Activated T-helper 1 cell treated with anti-CD3 and anti-CD28 coated beads, Interleukin-12 subunit alpha, Interleukin-12 subunit beta, Interleukin-2, Interleukin-4 antibody, amounts not matched to agents 30 ng/mL and 10 ng/mL and 1 ng/mL, durations not matched to agents 14 hours and 24 hours and 36 hours (primary cell): ENCODE data around the gene PIN1. TPM values are rescaled to one million over a fixed set of nuclear protein-coding genes. Genes with fewer than 3 reads are reported as not detected.

Experiments used
- DNase-seq: peaks from one replicate; pipeline ENCODE4 v3.0.0; 2021; ENCODE audit warnings: low spot score
- H3K27ac Mint-ChIP-seq: one replicate; pipeline ENCODE4 v1.8.0; 2021; ENCODE audit warnings: mild to moderate bottlenecking, mixed read lengths
- H3K27me3 Mint-ChIP-seq: one replicate; pipeline ENCODE4 v1.8.0; 2022; ENCODE audit warnings: mild to moderate bottlenecking, moderate library complexity, mixed read lengths; ENCODE audit not compliant: insufficient read depth
- H3K36me3 Mint-ChIP-seq: one replicate; pipeline ENCODE4 v1.8.0; 2021; ENCODE audit warnings: low read depth, mixed read lengths
- H3K4me1 Mint-ChIP-seq: one replicate; pipeline ENCODE4 v1.8.0; 2021; ENCODE audit warnings: low read depth, mixed read lengths
- H3K4me3 Mint-ChIP-seq: one replicate; pipeline ENCODE4 v1.8.0; 2021; ENCODE audit warnings: mild to moderate bottlenecking, moderate library complexity, mixed read lengths
- H3K9me3 Mint-ChIP-seq: one replicate; pipeline ENCODE4 v1.8.0; 2021; ENCODE audit warnings: mixed read lengths
- intact Hi-C: fragments of 100-400 bp; cut with micrococcal nuclease; formaldehyde crosslinking; loops from one replicate; pipeline ENCODE4 v1.15.1; 2024
- total RNA-seq: library from RNA; stranded (reverse); gene quantifications from 2 replicates; pipeline ENCODE4 v1.2.3, GENCODE V29; 2022

PIN1 gene
- total RNA-seq, 1 donor from 2014 or later = 87.3 TPM

- DNase-seq = no peak
- Mint-ChIP-seq H3K9me3 (no peaks in the 10 kb centered on the region), H3K27ac (no peak overlapping the region), H3K27me3 (peaks cover 3% of the 10 kb centered on the region), H3K36me3 (peaks cover 3% of the 10 kb centered on the region), H3K4me1 (peaks cover 21% of the 10 kb centered on the region), H3K4me3 (no peak overlapping the region)
- intact Hi-C loops = no loop called here
Measured at GRCh38 chr19:9868983-9869617, 34.0 kb downstream of the PIN1 start.

DNA sequence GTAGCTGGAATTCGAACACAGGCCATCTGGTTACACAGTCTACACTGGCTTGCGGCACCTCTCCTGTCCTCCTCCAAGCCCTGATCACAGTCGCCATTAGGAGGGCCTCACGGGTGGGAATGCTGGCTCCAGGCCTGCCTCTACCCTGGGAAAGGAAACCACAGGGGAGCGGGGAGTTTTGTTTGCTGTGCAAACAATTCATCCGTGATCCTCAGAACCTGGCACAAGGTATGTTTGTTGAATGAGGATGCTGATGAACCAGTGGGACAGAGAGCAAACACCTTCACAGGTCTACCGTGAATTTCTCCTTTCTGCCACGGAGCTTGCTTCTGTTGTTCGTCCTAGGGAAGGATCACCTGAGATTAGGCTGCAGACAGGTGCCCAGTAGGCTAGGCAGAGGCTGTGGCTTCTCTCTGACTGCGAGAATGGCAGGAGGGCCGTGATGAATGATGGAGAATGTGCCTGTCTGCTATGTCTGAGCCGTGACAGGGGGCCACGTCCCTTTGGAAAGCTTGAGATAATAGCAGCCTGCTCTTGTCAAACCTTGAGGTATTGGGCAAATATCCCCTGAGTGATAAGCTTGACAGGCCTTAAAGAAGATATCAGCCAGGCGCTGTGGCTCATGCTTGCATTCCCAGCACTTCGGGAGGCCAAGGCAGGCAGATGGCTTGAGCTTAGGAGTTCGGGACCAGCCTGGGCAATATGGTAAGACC is 36.7 kb downstream of the PIN1 start:
- intact Hi-C loops = no loop called here
- Mint-ChIP-seq H3K27me3 (peaks cover 3% of the 10 kb centered on the region), H3K9me3 (no peaks in the 10 kb centered on the region), H3K36me3 (no peaks in the 10 kb centered on the region), H3K27ac (no peak overlapping the region), H3K4me1 (peaks cover 2% of the 10 kb centered on the region), H3K4me3 (no peak overlapping the region)
- DNase-seq = no peak

DNA sequence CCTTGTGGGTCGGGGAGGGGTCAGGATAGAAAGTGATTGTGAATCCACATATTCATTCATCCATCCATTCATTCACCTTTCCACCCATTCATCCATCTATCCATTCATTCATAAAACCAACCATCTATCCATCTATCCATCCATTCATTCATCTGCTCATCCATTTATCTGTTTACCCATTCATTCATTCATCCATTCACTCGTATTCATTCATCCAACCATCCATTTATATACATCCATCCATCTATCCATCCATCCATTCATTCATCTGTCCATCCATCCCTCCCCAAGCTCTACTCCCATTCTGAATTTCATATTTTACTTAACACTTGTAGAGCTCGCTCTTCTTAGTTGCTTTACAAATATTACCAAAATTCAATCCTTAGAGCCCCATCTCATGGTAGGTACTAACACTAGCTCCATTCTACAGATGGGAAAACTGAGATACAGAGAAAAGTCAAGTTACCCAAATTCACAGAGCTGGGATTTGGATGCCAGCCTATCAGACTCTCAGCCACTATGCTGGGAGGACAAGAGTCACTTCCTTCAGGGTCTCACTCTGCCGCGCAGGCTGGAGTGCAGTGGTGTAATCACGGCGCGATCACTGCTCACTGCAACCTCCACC is 37.6 kb downstream of the PIN1 start:
- Mint-ChIP-seq H3K27me3 (peaks cover 3% of the 10 kb centered on the region), H3K9me3 (no peaks in the 10 kb centered on the region), H3K4me3 (no peak overlapping the region), H3K36me3 (no peaks in the 10 kb centered on the region), H3K27ac (no peak overlapping the region), H3K4me1 (no peaks in the 10 kb centered on the region)
- intact Hi-C loops = no loop called here
- no peak for DNase-seq

DNA sequence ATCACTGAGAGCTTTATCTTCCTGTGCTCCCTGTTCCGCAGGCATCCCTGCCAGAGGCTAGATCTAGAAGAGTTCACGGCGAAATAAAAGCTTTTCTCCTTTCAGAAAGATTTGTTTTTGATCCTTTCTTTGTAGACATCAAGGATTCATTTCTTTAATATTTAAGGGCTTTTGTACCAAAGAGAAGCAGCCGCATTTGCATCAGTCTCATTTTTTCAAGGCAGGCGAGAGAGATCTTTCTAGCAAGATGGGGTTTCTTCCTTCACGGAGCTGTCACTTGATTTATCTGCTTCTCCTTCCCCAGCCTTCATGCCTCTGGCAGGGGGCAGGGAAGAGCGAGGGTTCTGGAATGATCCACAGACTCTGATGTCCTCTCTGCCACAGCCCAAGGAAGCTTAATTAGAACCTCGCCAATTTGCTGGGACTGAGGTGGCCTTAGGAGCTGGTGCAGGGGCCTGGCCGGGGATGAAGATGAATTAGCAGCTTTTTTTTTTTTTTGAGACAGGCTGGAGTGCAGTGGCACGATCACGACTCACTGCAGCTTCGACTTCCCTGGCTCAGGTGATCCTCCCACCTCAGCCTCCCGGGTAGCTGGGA is 40.0 kb downstream of the PIN1 start:
- intact Hi-C loops = no loop called here
- no peak for DNase-seq
- H3K27ac Mint-ChIP-seq = no peak overlapping the region
- no peaks in the 10 kb centered on the region for H3K9me3 Mint-ChIP-seq
- H3K27me3 Mint-ChIP-seq = no peaks in the 10 kb centered on the region
- H3K4me3 Mint-ChIP-seq = no peak overlapping the region
- H3K4me1 Mint-ChIP-seq = no peaks in the 10 kb centered on the region
- H3K36me3 Mint-ChIP-seq = no peaks in the 10 kb centered on the region

DNA sequence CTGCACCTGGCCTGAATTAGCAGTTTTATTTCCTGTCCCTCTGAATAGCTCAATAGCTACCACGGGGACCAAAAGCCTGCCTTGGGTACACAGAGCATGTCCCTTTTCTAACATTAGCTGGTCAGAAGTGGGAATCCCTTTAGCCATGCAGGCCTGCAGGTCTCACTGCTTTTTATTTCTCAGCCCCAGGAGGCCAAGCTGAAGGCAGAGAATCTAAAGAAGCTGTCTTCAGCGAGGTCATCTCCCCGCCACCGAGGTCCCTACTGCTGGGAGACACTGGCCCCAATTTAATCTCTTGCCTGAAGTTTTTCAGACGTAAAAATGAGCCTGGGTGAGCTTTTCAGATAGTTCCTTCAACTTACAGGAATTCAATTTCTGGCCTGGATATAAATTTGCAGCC is 40.7 kb downstream of the PIN1 start:
- intact Hi-C loops = no loop called here
- H3K4me1 Mint-ChIP-seq = no peaks in the 10 kb centered on the region
- no peaks in the 10 kb centered on the region for H3K36me3 Mint-ChIP-seq
- H3K27me3 Mint-ChIP-seq = no peaks in the 10 kb centered on the region
- H3K4me3 Mint-ChIP-seq = no peak overlapping the region
- H3K27ac Mint-ChIP-seq = no peak overlapping the region
- H3K9me3 Mint-ChIP-seq = no peaks in the 10 kb centered on the region
- no peak for DNase-seq

- H3K4me1 Mint-ChIP-seq = no peaks in the 10 kb centered on the region
- no peaks in the 10 kb centered on the region for H3K27me3 Mint-ChIP-seq
- no peak for DNase-seq
- no peaks in the 10 kb centered on the region for H3K9me3 Mint-ChIP-seq
- H3K4me3 Mint-ChIP-seq = no peak overlapping the region
- no peak overlapping the region for H3K27ac Mint-ChIP-seq
- H3K36me3 Mint-ChIP-seq = no peaks in the 10 kb centered on the region
- intact Hi-C loops = no loop called here
Measured at GRCh38 chr19:9877780-9878510, 42.8 kb downstream of the PIN1 start.

DNA sequence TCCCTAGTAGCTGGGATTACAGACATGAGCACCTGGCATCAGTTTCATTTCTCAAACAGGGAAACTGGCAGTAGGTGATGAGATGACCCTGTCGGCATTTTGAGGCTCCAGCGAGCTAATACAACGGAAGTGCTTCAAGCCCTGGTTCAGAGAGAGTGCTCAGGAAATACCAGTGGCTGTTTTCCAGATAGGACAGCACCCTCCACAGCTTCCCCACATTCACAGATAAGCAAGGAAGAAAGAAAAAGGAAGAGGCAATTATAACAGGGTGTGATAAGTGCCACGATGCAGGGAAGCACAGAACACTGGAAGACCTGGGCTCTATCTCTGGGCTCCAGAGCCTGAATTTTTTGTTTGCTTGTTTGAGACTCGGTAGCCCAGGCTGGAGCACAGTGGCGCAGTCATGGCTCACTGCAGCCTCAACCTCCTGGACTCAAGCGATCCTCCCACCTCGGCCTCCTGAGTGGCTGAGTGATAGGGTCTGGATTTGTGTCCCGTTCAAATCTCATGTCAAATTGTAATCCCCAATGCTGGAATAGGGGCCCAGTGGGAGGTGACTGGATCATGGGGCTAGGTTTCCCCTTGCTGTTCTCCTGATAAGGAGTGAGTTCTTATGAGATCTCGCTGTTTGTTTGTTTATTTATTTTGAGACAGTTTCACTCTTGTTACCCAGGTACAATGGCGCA is 43.5 kb downstream of the PIN1 start:
- Mint-ChIP-seq H3K4me1 (no peaks in the 10 kb centered on the region), H3K36me3 (no peaks in the 10 kb centered on the region), H3K9me3 (no peaks in the 10 kb centered on the region), H3K27me3 (no peaks in the 10 kb centered on the region), H3K4me3 (no peak overlapping the region), H3K27ac (no peak overlapping the region)
- intact Hi-C loops = no loop called here
- no peak for DNase-seq

- H3K4me1 Mint-ChIP-seq = no peaks in the 10 kb centered on the region
- intact Hi-C loops = no loop called here
- H3K27ac Mint-ChIP-seq = no peak overlapping the region
- no peaks in the 10 kb centered on the region for H3K9me3 Mint-ChIP-seq
- no peaks in the 10 kb centered on the region for H3K27me3 Mint-ChIP-seq
- no peaks in the 10 kb centered on the region for H3K36me3 Mint-ChIP-seq
- no peak for DNase-seq
- no peak overlapping the region for H3K4me3 Mint-ChIP-seq
Measured at GRCh38 chr19:9881720-9882119, 46.6 kb downstream of the PIN1 start.

- Mint-ChIP-seq H3K4me1 (no peaks in the 10 kb centered on the region), H3K4me3 (no peak overlapping the region), H3K36me3 (no peaks in the 10 kb centered on the region), H3K9me3 (no peaks in the 10 kb centered on the region), H3K27me3 (no peaks in the 10 kb centered on the region), H3K27ac (no peak overlapping the region)
- no peak for DNase-seq
- intact Hi-C loops = no loop called here
Measured at GRCh38 chr19:9883231-9883758, 48.2 kb downstream of the PIN1 start.

GRCh38 chr19:9883764-9884163 is 48.6 kb downstream of the PIN1 start:
- H3K36me3 Mint-ChIP-seq = no peaks in the 10 kb centered on the region
- no peak overlapping the region for H3K27ac Mint-ChIP-seq
- no peaks in the 10 kb centered on the region for H3K27me3 Mint-ChIP-seq
- DNase-seq = no peak
- no peaks in the 10 kb centered on the region for H3K9me3 Mint-ChIP-seq
- intact Hi-C loops = no loop called here
- no peak overlapping the region for H3K4me3 Mint-ChIP-seq
- no peaks in the 10 kb centered on the region for H3K4me1 Mint-ChIP-seq

DNA sequence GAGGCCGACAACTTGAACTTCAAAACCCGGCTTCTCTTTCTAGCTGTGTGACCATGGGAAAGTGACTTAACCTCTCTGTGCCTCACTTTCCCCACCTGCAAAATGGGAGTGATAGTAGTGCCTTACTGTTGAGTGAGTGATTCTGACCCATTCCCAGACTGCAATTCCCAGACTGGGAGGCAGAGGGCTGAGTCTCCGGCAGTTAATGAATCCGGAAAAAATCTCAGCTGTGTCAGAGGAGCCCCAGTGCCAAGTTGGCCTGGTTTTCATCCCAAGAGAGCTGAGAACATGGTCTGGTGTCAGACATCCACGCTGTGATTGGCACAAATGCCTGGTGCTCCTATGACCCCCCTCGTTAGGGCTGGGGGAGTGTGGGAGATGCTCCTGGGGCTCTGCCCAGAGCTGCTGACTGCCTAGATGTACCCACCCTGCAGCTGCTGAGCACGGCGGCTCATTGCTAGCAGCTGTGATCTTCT is 50.0 kb downstream of the PIN1 start:
- Mint-ChIP-seq H3K27me3 (no peaks in the 10 kb centered on the region), H3K9me3 (no peaks in the 10 kb centered on the region), H3K4me3 (no peak overlapping the region), H3K4me1 (no peaks in the 10 kb centered on the region), H3K27ac (no peak overlapping the region), H3K36me3 (no peaks in the 10 kb centered on the region)
- no peak for DNase-seq
- intact Hi-C loops = no loop called here
